Fibroblast of skin of right biceps (primary cell): Measurements from ENCODE around the gene TSPAN18.

ENCODE experiments used
- DNase-seq: peaks from one replicate; pipeline ENCODE4 v3.0.0-alpha.2; 2013

Gene TSPAN18

GRCh38 chr11:44804449-44805437 lies 78.0 kb downstream of the TSPAN18 start:
- DNase-seq, result peak; percentile 66

GRCh38 chr11:44805596-44805995 lies 78.8 kb downstream of the TSPAN18 start:
- DNase-seq, result peak; percentile 82

- no peak for DNase-seq
Observed at GRCh38 chr11:44808053-44808753, 81.4 kb downstream of the TSPAN18 start.

GRCh38 chr11:44809283-44809682 lies 82.5 kb downstream of the TSPAN18 start:
- DNase-seq, result no peak

GRCh38 chr11:44811841-44812448 lies 85.2 kb downstream of the TSPAN18 start:
- DNase-seq, result peak; percentile 42

- no peak for DNase-seq
Observed at GRCh38 chr11:44812971-44813370, 86.2 kb downstream of the TSPAN18 start.

- no peak for DNase-seq
Observed at GRCh38 chr11:44813401-44813800, 86.6 kb downstream of the TSPAN18 start.

GRCh38 chr11:44814881-44815592 lies 88.3 kb downstream of the TSPAN18 start:
- DNase-seq, result peak; percentile 64

GRCh38 chr11:44815917-44816456 lies 89.2 kb downstream of the TSPAN18 start:
- no peak for DNase-seq

- no peak for DNase-seq
Observed at GRCh38 chr11:44816761-44817160, 90.0 kb downstream of the TSPAN18 start.

- DNase-seq, result no peak
Observed at GRCh38 chr11:44817207-44817949, 90.6 kb downstream of the TSPAN18 start.

GRCh38 chr11:44818110-44818509 lies 91.3 kb downstream of the TSPAN18 start:
- no peak for DNase-seq

GRCh38 chr11:44819346-44819745 lies 92.6 kb downstream of the TSPAN18 start:
- no peak for DNase-seq

GRCh38 chr11:44822369-44822768 lies 95.6 kb downstream of the TSPAN18 start:
- DNase-seq, result no peak

GRCh38 chr11:44823006-44823405 lies 96.2 kb downstream of the TSPAN18 start:
- DNase-seq, result no peak

- no peak for DNase-seq
Observed at GRCh38 chr11:44823868-44824267, 97.1 kb downstream of the TSPAN18 start.

GRCh38 chr11:44824300-44824704 lies 97.5 kb downstream of the TSPAN18 start:
- DNase-seq, result no peak

- DNase-seq, result no peak
Observed at GRCh38 chr11:44825058-44825785, 98.5 kb downstream of the TSPAN18 start.

GRCh38 chr11:44826922-44827643 lies 100.3 kb downstream of the TSPAN18 start:
- DNase-seq, result no peak

GRCh38 chr11:44828296-44828695 lies 101.5 kb downstream of the TSPAN18 start:
- no peak for DNase-seq
